NCI-H2081 treated with DMSO at 0.1 percent for 48 hours (cell line): ENCODE measurements around the gene RREB1.

Source experiments
- DNase-seq: peaks from one replicate; lab custom pipeline; 2025; lab: John Stamatoyannopoulos, UW

RREB1 gene, protein sequence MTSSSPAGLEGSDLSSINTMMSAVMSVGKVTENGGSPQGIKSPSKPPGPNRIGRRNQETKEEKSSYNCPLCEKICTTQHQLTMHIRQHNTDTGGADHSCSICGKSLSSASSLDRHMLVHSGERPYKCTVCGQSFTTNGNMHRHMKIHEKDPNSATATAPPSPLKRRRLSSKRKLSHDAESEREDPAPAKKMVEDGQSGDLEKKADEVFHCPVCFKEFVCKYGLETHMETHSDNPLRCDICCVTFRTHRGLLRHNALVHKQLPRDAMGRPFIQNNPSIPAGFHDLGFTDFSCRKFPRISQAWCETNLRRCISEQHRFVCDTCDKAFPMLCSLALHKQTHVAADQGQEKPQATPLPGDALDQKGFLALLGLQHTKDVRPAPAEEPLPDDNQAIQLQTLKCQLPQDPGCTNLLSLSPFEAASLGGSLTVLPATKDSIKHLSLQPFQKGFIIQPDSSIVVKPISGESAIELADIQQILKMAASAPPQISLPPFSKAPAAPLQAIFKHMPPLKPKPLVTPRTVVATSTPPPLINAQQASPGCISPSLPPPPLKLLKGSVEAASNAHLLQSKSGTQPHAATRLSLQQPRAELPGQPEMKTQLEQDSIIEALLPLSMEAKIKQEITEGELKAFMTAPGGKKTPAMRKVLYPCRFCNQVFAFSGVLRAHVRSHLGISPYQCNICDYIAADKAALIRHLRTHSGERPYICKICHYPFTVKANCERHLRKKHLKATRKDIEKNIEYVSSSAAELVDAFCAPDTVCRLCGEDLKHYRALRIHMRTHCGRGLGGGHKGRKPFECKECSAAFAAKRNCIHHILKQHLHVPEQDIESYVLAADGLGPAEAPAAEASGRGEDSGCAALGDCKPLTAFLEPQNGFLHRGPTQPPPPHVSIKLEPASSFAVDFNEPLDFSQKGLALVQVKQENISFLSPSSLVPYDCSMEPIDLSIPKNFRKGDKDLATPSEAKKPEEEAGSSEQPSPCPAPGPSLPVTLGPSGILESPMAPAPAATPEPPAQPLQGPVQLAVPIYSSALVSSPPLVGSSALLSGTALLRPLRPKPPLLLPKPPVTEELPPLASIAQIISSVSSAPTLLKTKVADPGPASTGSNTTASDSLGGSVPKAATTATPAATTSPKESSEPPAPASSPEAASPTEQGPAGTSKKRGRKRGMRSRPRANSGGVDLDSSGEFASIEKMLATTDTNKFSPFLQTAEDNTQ (N-terminal part only)

DNA sequence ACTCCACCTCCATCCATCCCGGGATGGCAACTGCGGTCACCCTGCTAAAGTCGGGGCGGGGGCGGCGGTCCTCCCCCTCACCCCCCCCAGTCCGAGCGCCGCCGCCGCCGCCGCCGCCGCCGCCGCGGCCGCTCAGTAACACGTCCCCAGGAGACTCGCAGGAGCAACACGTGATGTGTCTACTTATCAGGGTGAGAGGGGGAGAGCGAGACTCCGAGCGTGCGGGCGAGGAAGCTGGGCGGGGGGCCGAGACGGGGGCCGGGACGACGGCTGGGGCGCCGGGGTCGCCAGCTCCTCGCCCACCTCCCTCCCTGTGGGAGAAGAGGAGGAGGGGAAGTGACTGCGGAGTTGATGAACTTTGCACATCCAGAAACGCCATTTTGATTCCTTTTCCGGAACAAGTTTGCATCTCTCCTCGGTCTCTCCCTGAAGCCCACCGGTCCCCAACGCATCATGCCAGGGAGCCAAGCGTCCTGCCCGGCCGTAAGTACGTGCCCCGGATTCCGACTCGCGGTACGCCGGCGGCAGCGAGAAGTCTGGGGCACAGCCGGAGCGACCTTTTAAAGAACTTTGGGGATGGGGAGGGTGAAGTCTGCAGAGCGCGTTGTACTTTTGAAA is at the start of gene RREB1:
Gene RREB1 (plus strand): TSS at position 384 of the 618 bp plus-strand sequence. CDS start 73,951 bp downstream, outside the sequence.
- no peak for DNase-seq

GRCh38 chr6:7058250-7058923 is 49.4 kb upstream of the RREB1 start:
- no peak for DNase-seq

- DNase-seq: no peak
Measured at GRCh38 chr6:7060769-7061516, 46.8 kb upstream of the RREB1 start.

GRCh38 chr6:7062451-7063162 is 45.2 kb upstream of the RREB1 start:
- DNase-seq: no peak

- no peak for DNase-seq
Measured at GRCh38 chr6:7067305-7067704, 40.5 kb upstream of the RREB1 start.

DNA sequence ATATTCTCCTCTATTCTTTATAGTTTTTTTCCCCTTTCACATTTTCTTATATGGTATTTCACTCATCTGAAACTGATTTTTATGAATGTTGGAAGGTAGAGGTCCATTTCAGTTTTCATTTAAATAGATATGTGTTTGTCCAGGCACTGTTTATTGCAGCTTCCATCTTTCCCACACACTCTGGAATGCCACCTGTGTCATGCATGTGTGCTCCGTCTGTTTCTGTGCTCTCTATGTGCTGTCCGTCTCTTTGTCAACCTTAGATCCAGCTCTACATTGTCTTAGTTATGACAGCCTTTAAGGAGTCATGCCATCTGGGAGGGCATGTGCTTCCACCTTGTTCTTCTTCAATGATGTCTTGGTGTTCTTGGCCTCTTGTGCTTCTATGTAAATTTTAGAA is 36.4 kb upstream of the RREB1 start:
- no peak for DNase-seq

DNA sequence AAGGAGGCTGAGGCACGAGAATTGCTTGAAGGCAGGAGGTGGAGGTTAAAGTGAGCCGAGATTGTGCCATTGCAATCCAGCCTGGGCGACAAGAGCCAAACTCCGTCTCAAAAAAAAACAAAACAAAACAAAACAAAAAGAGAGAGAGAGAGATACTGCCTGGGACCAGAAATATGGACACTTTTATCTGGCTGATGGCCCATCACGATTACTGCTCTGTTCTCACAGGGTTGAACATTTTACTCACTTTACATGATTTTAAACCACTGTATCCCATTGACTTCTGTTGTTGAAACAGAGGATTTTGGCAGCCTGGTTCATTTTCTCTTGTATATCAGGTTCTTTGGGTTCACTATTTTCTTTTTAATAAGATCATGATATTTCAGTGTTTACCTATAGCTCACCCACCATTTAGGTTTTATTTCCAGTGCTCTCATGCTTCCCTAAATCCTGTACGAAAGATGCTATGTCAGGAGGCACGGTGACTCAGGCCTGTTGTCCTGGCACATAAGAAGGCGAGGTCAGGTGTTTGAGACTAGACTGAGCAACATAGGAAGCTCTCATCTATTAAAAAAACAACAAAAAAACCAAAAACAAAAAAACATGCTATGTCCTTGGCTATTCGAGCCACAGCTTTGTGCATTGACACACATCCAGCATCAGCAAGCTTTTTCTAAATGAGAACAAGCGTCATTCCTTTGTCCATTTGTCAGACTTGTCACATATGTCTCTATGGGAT is 34.5 kb upstream of the RREB1 start:
- DNase-seq: no peak

- no peak for DNase-seq
Measured at GRCh38 chr6:7073821-7074525, 33.8 kb upstream of the RREB1 start.

GRCh38 chr6:7074870-7075269 is 32.9 kb upstream of the RREB1 start:
- DNase-seq: no peak

DNA sequence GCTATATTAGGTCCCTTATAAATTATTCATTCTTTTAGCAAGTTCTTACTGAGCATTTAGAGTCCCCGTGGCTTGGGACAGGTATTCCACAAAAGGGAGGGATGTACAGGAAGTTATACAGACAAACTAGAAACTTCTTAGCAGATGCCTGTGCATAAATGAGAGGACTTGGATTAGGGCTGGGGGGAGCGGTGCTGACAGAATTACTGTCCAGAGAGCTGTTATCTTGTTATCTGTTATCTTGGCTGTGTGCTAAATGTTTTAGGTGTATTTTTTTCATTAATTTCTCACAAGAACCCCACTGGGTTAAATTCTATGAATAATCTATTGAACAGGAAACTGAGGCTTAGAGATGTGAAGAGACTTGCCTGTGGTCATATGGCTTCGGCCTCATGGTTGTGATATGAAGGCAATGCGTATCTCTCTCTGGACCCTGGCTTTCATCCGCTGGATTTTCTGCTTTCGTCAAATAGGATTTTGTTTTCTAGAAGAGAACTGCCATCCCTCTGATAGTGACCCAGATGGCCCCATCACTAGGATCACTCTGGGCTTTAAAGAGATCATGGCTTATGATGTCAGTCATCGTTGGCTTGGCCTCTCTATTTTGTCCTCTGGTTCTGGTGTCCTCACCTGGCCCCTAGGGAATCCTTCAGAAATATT is 32.3 kb upstream of the RREB1 start:
- no peak for DNase-seq

- no peak for DNase-seq
Measured at GRCh38 chr6:7077856-7078255, 29.9 kb upstream of the RREB1 start.

DNA sequence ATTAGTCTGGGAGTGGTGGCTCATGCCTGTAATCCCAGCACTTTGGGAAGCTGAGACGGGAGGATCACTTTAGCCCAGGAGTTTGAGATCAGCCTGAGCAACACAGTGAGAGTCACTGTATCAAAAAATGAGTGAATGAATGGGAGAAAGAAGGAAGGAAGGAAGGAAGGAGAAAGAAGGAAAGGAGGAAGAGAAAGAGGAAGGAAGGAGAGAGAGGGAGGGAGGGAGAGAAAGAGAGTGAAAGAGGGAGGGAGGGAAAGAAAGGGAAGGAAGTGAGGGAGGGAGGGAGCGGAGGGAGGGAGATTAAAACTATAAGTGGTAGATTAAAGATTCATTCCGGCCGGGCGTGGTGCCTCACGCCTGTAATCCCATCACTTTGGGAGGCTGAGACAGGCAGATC is 28.9 kb upstream of the RREB1 start:
- DNase-seq: no peak

DNA sequence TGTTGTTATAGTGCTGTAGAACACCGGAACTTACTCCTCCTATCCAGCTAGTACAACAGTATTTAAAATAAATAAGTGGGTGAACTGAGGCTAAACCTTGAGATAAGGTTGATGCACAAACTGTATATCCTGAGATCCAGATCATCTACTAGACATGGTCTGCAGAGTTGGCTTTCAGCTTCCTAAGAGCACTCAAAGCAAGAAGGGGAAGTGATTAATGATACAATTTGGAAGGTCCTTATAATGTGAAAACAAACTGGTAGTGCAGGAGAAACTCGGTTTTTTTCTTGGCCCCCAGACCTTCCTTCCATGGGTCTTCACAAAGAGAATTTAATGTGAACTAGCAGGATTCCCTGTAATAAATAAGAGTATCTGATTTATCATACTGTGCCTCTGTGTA is 27.4 kb upstream of the RREB1 start:
- DNase-seq: no peak

- DNase-seq: no peak
Measured at GRCh38 chr6:7085911-7086310, 21.9 kb upstream of the RREB1 start.

GRCh38 chr6:7086488-7086887 is 21.3 kb upstream of the RREB1 start:
- no peak for DNase-seq

GRCh38 chr6:7087066-7087465 is 20.7 kb upstream of the RREB1 start:
- DNase-seq: no peak

- no peak for DNase-seq
Measured at GRCh38 chr6:7087491-7087979, 20.2 kb upstream of the RREB1 start.
